Upper lobe of left lung (tissue), 4 donors: ENCODE results near the gene PARP3.

Source experiments
- EP300 ChIP-seq, 4 donors: sonication (generic); formaldehyde crosslinking; IDR thresholded peaks; one replicate each; pipeline ENCODE4 v1.5.1; 2017; ENCODE audit warnings: antibody characterized with exemption in 4 of 4, control low read depth in 2 of 4
- POLR2A ChIP-seq, 4 donors: fragments of 450-650 bp; IDR thresholded peaks; one replicate each; pipeline ENCODE4 v1.5.1; 2016 to 2017; ENCODE audit warnings: antibody characterized with exemption in 4 of 4, mild to moderate bottlenecking in 2 of 4
- TF ChIP-seq, protein P1 (sequence below), 6 experiments: fragments of 450-650 bp in 4 of 6; fragments of 200-600 bp in 2 of 6; sonication (generic) in 2 of 6; IDR thresholded peaks; one replicate each; pipeline ENCODE4 v1.5.1; 2016 to 2019; ENCODE audit warnings: antibody characterized with exemption in 6 of 6

- TF ChIP-seq, protein P1, sequence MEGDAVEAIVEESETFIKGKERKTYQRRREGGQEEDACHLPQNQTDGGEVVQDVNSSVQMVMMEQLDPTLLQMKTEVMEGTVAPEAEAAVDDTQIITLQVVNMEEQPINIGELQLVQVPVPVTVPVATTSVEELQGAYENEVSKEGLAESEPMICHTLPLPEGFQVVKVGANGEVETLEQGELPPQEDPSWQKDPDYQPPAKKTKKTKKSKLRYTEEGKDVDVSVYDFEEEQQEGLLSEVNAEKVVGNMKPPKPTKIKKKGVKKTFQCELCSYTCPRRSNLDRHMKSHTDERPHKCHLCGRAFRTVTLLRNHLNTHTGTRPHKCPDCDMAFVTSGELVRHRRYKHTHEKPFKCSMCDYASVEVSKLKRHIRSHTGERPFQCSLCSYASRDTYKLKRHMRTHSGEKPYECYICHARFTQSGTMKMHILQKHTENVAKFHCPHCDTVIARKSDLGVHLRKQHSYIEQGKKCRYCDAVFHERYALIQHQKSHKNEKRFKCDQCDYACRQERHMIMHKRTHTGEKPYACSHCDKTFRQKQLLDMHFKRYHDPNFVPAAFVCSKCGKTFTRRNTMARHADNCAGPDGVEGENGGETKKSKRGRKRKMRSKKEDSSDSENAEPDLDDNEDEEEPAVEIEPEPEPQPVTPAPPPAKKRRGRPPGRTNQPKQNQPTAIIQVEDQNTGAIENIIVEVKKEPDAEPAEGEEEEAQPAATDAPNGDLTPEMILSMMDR (IDR thresholded peaks at IDR 0.05) = no peak
- TF ChIP-seq EP300 (IDR thresholded peaks at IDR 0.05) = no peak
- no peak for TF ChIP-seq POLR2A (IDR thresholded peaks at IDR 0.05)
Measured at GRCh38 chr3:51950899-51951298, 8.7 kb downstream of the PARP3 start.
